HEK293 (cell line): Measurements from ENCODE around the gene EXTL1.

Experiments
- CTCF ChIA-PET: fragments of 350-600 bp; formaldehyde crosslinking; extraction: SDS; loops from one replicate; lab custom pipeline; 2021; ENCODE audit warnings: antibody characterized with exemption; lab: Yijun Ruan, JAX
- POLR2A ChIA-PET: fragments of 300-600 bp; formaldehyde crosslinking; extraction: SDS; loops from one replicate; lab custom pipeline; 2020; ENCODE audit warnings: antibody characterized with exemption, inconsistent platforms; lab: Yijun Ruan, JAX
- H3K27ac ChIP-seq: fragments of 200-500 bp; sonication (Bioruptor generic); 2 replicates; pipeline ENCODE4 v1.5.1; 2014; ENCODE audit warnings: low read depth, low read length, control low read depth, inconsistent platforms; ENCODE audit errors: extremely low read depth
- H3K36me3 ChIP-seq, 2 experiments: fragments of 200-500 bp in 1 of 2; sonication (Bioruptor generic) in 1 of 2; 1 replicate in 1 of 2; 2 replicates in 1 of 2; pipeline ENCODE4 v1.5.1; 2014 to 2017; ENCODE audit warnings: inconsistent platforms in 2 of 2, low read length in 2 of 2; ENCODE audit not compliant: control insufficient read depth in 2 of 2, insufficient read depth in 1 of 2
- H3K4me1 ChIP-seq: fragments of 200-500 bp; sonication (Bioruptor generic); 2 replicates; pipeline ENCODE4 v1.5.1; 2014; ENCODE audit warnings: mild to moderate bottlenecking, low read length, inconsistent platforms; ENCODE audit not compliant: control insufficient read depth, insufficient read depth
- H3K4me3 ChIP-seq: 2 replicates; pipeline ENCODE4 v1.5.1; 2011; ENCODE audit warnings: low read depth, mild to moderate bottlenecking, control low read depth, low read length, moderate library complexity
- H3K9me3 ChIP-seq: fragments of 200-500 bp; sonication (Bioruptor generic); 2 replicates; pipeline ENCODE4 v1.5.1; 2014; ENCODE audit warnings: low read depth, low read length, inconsistent platforms; ENCODE audit not compliant: control insufficient read depth, insufficient read depth
- ELK4 ChIP-seq: IDR thresholded peaks from 2 replicates; pipeline ENCODE4 v1.6.1; 2011; ENCODE audit warnings: mild to moderate bottlenecking, low read depth, low read length, borderline replicate concordance
- SALL2 ChIP-seq: fragments of 450-650 bp; formaldehyde crosslinking; IDR thresholded peaks from 2 replicates; pipeline ENCODE4 v1.5.0; 2017; ENCODE audit warnings: missing biosample characterization, mild to moderate bottlenecking, missing genetic modification characterization, borderline replicate concordance
- SCRT2 ChIP-seq: fragments of 450-650 bp; formaldehyde crosslinking; IDR thresholded peaks from 2 replicates; pipeline ENCODE4 v1.5.1; 2016; ENCODE audit warnings: missing biosample characterization, missing genetic modification characterization
- SP7 ChIP-seq: fragments of 450-650 bp; formaldehyde crosslinking; IDR thresholded peaks from 2 replicates; pipeline ENCODE4 v1.5.1; 2016; ENCODE audit warnings: missing biosample characterization, missing genetic modification characterization
- ZNF121 ChIP-seq: fragments of 450-650 bp; formaldehyde crosslinking; IDR thresholded peaks from 2 replicates; pipeline ENCODE4 v1.5.1; 2016; ENCODE audit warnings: missing biosample characterization, missing genetic modification characterization
- ZNF174 ChIP-seq: fragments of 450-650 bp; formaldehyde crosslinking; IDR thresholded peaks from 2 replicates; pipeline ENCODE4 v1.5.0; 2017; ENCODE audit warnings: missing biosample characterization, mild to moderate bottlenecking, missing genetic modification characterization
- ZNF280D ChIP-seq: fragments of 450-650 bp; formaldehyde crosslinking; IDR thresholded peaks from 2 replicates; pipeline ENCODE4 v1.5.1; 2016; ENCODE audit warnings: missing biosample characterization, missing genetic modification characterization
- ZNF341 ChIP-seq: fragments of 450-650 bp; formaldehyde crosslinking; IDR thresholded peaks from 2 replicates; pipeline ENCODE4; 2016; ENCODE audit warnings: low read depth, missing biosample characterization, missing genetic modification characterization
- ZNF510 ChIP-seq: fragments of 450-650 bp; formaldehyde crosslinking; IDR thresholded peaks from 2 replicates; pipeline ENCODE4 v1.5.1; 2018; ENCODE audit warnings: mild to moderate bottlenecking, missing genetic modification characterization, missing biosample characterization; ENCODE audit not compliant: insufficient replicate concordance
- ZNF530 ChIP-seq: fragments of 450-650 bp; formaldehyde crosslinking; IDR thresholded peaks from 2 replicates; pipeline ENCODE4 v1.5.1; 2016; ENCODE audit warnings: low read depth, missing biosample characterization, missing genetic modification characterization
- ZNF561 ChIP-seq: fragments of 450-650 bp; IDR thresholded peaks from 2 replicates; pipeline ENCODE4 v1.5.1; 2018; ENCODE audit warnings: missing biosample characterization, missing genetic modification characterization, borderline replicate concordance
- ZNF660 ChIP-seq: fragments of 450-650 bp; IDR thresholded peaks from 2 replicates; pipeline ENCODE4 v1.5.1; 2018; ENCODE audit warnings: missing biosample characterization, mild to moderate bottlenecking, missing genetic modification characterization
- ZNF692 ChIP-seq: fragments of 450-650 bp; formaldehyde crosslinking; IDR thresholded peaks from 2 replicates; pipeline ENCODE4 v1.5.1; 2016; ENCODE audit warnings: missing biosample characterization, missing genetic modification characterization
- ZNF707 ChIP-seq: fragments of 450-650 bp; formaldehyde crosslinking; IDR thresholded peaks from 2 replicates; pipeline ENCODE4 v1.5.1; 2016; ENCODE audit warnings: missing biosample characterization, missing genetic modification characterization
- ZNF791 ChIP-seq: fragments of 450-650 bp; formaldehyde crosslinking; IDR thresholded peaks from 2 replicates; pipeline ENCODE4 v1.5.1; 2016; ENCODE audit warnings: missing biosample characterization, missing genetic modification characterization
- ZNF792 ChIP-seq: fragments of 450-650 bp; formaldehyde crosslinking; IDR thresholded peaks from 2 replicates; pipeline ENCODE4 v1.5.1; 2016; ENCODE audit warnings: missing biosample characterization, missing genetic modification characterization
- TF ChIP-seq, protein P1 (sequence below): fragments of 450-650 bp; formaldehyde crosslinking; IDR thresholded peaks from 2 replicates; pipeline ENCODE4 v1.5.1; 2016; ENCODE audit warnings: missing biosample characterization, missing genetic modification characterization
- TF ChIP-seq, protein P2 (sequence below): fragments of 450-650 bp; formaldehyde crosslinking; IDR thresholded peaks from 2 replicates; pipeline ENCODE4 v1.5.1; 2016; ENCODE audit warnings: missing biosample characterization, missing genetic modification characterization
- TF ChIP-seq, protein P3 (sequence below): fragments of 450-650 bp; formaldehyde crosslinking; IDR thresholded peaks from 2 replicates; pipeline ENCODE4 v1.5.1; 2016; ENCODE audit warnings: missing biosample characterization, missing genetic modification characterization

The EXTL1 gene

GRCh38 chr1:26082020-26082350 is 60.4 kb downstream of the EXTL1 start:
- Histone ChIP-seq H3K9me3 (no peaks in the 10 kb centered on the region), H3K27ac (no peak overlapping the region), H3K4me1 (no peaks in the 10 kb centered on the region)
- CTCF ChIA-PET: no interaction called here
- POLR2A ChIA-PET: no interaction called here
- TF ChIP-seq ZNF174 (tag by site-specific recombination) (no peak), ZNF707 (tag by site-specific recombination) (no peak), ZNF280D (tag by site-specific recombination) (no peak), ZNF692 (tag by site-specific recombination) (no peak), ZNF510 (tag by site-specific recombination) (no peak), ZNF121 (tag by site-specific recombination) (no peak), ZNF530 (tag by site-specific recombination) (no peak), SCRT2 (tag by site-specific recombination) (no peak), ELK4 (no peak), SALL2 (no peak), ZNF792 (tag by site-specific recombination) (no peak), ZNF561 (tag by site-specific recombination) (no peak), SP7 (no peak), ZNF341 (no peak), ZNF660 (tag by site-specific recombination) (no peak), ZNF791 (no peak)
- TF ChIP-seq, protein P1, sequence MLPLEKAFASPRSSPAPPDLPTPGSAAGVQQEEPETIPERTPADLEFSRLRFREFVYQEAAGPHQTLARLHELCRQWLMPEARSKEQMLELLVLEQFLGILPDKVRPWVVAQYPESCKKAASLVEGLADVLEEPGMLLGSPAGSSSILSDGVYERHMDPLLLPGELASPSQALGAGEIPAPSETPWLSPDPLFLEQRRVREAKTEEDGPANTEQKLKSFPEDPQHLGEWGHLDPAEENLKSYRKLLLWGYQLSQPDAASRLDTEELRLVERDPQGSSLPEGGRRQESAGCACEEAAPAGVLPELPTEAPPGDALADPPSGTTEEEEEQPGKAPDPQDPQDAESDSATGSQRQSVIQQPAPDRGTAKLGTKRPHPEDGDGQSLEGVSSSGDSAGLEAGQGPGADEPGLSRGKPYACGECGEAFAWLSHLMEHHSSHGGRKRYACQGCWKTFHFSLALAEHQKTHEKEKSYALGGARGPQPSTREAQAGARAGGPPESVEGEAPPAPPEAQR (tag by site-specific recombination): no peak
- TF ChIP-seq, protein P2, sequence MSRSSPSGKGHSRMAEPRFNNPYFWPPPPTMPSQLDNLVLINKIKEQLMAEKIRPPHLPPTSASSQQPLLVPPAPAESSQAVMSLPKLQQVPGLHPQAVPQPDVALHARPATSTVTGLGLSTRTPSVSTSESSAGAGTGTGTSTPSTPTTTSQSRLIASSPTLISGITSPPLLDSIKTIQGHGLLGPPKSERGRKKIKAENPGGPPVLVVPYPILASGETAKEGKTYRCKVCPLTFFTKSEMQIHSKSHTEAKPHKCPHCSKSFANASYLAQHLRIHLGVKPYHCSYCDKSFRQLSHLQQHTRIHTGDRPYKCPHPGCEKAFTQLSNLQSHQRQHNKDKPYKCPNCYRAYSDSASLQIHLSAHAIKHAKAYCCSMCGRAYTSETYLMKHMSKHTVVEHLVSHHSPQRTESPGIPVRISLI (tag by site-specific recombination): no peak
- TF ChIP-seq, protein P3, sequence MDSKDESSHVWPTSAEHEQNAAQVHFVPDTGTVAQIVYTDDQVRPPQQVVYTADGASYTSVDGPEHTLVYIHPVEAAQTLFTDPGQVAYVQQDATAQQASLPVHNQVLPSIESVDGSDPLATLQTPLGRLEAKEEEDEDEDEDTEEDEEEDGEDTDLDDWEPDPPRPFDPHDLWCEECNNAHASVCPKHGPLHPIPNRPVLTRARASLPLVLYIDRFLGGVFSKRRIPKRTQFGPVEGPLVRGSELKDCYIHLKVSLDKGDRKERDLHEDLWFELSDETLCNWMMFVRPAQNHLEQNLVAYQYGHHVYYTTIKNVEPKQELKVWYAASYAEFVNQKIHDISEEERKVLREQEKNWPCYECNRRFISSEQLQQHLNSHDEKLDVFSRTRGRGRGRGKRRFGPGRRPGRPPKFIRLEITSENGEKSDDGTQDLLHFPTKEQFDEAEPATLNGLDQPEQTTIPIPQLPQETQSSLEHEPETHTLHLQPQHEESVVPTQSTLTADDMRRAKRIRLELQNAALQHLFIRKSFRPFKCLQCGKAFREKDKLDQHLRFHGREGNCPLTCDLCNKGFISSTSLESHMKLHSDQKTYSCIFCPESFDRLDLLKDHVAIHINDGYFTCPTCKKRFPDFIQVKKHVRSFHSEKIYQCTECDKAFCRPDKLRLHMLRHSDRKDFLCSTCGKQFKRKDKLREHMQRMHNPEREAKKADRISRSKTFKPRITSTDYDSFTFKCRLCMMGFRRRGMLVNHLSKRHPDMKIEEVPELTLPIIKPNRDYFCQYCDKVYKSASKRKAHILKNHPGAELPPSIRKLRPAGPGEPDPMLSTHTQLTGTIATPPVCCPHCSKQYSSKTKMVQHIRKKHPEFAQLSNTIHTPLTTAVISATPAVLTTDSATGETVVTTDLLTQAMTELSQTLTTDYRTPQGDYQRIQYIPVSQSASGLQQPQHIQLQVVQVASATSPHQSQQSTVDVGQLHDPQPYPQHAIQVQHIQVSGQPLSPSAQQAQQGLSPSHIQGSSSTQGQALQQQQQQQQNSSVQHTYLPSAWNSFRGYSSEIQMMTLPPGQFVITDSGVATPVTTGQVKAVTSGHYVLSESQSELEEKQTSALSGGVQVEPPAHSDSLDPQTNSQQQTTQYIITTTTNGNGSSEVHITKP (tag by site-specific recombination): no peak
- TF ChIP-seq, all 188 proteins: peak for 0
- H3K4me3 ChIP-seq: no peak overlapping the region
- H3K36me3 ChIP-seq: no peaks in the 10 kb centered on the region
